Spleen (tissue), 11 donors: ENCODE data around the gene APOL3. TPM values are rescaled to one million over a fixed set of nuclear protein-coding genes. Genes with fewer than 3 reads are reported as not detected.
A peak's percentile ranks its signal among the peaks of the same experiment; 100 is the strongest.

ENCODE experiments used
- DNase-seq: peaks from one replicate; pipeline ENCODE4 v3.0.0-alpha.2; 2020
- H3K27ac ChIP-seq, 8 donors: fragments of 200-600 bp; sonication (generic) in 7 of 8; 1 replicate in 4 of 8; 2 replicates in 4 of 8; pipeline versions ENCODE4 v1.5.0 to v1.8.0; 2016 to 2021; ENCODE audit warnings: inconsistent platforms in 4 of 8, mild to moderate bottlenecking in 4 of 8, moderate library complexity in 1 of 8
- H3K27me3 ChIP-seq, 7 donors: fragments of 200-600 bp; sonication (generic) in 6 of 7; replicated peaks in 1 of 7; 1 replicate in 4 of 7; 2 replicates in 3 of 7; pipeline versions ENCODE4 v1.5.0 to v1.8.0; 2016 to 2021; ENCODE audit warnings: inconsistent platforms in 3 of 7, mild to moderate bottlenecking in 1 of 7
- H3K36me3 ChIP-seq, 6 donors: fragments of 200-600 bp; sonication (generic) in 5 of 6; 1 replicate in 4 of 6; 2 replicates in 2 of 6; pipeline versions ENCODE4 v1.5.0 to v1.8.0; 2016 to 2021; ENCODE audit warnings: inconsistent platforms in 2 of 6
- H3K4me1 ChIP-seq, 6 donors: fragments of 200-600 bp; sonication (generic) in 5 of 6; 1 replicate in 3 of 6; 2 replicates in 3 of 6; pipeline versions ENCODE4 v1.5.0 to v1.8.0; 2016 to 2021; ENCODE audit warnings: inconsistent platforms in 3 of 6
- H3K4me3 ChIP-seq, 8 donors: fragments of 200-600 bp; sonication (generic) in 7 of 8; 1 replicate in 4 of 8; 2 replicates in 4 of 8; pipeline versions ENCODE4 v1.5.0 to v1.8.0; 2016 to 2021; ENCODE audit warnings: inconsistent platforms in 4 of 8, mild to moderate bottlenecking in 4 of 8, moderate library complexity in 2 of 8
- H3K9me3 ChIP-seq, 8 donors: fragments of 200-600 bp; sonication (generic) in 7 of 8; 1 replicate in 4 of 8; 2 replicates in 4 of 8; pipeline versions ENCODE4 v1.5.0 to v1.8.0; 2016 to 2021; ENCODE audit warnings: inconsistent platforms in 4 of 8
- CTCF ChIP-seq, 11 experiments: fragments of 200-600 bp in 7 of 11; fragments of 450-650 bp in 4 of 11; sonication (generic) in 4 of 11; IDR thresholded peaks in 8 of 11; conservative IDR thresholded peaks in 3 of 11; 1 replicate in 7 of 11; 2 replicates in 4 of 11; pipeline versions ENCODE4 v1.4.0 to v1.8.0; 2016 to 2021; ENCODE audit warnings: antibody characterized with exemption in 11 of 11, inconsistent platforms in 4 of 11, mild to moderate bottlenecking in 1 of 11
- POLR2A ChIP-seq, 3 donors: fragments of 450-650 bp; IDR thresholded peaks; one replicate each; pipeline ENCODE4 v1.5.1; 2017; ENCODE audit warnings: antibody characterized with exemption in 3 of 3, mild to moderate bottlenecking in 1 of 3
- POLR2AphosphoS5 ChIP-seq, 3 donors: sonication (generic); formaldehyde crosslinking; IDR thresholded peaks; one replicate each; pipeline ENCODE4 v1.5.1; 2017; ENCODE audit warnings: antibody characterized with exemption in 3 of 3
- WGBS, 5 donors: extraction: QIAGEN DNeasy Blood & Tissue Kit in 3 of 5; methylation state at CpG; one replicate each; pipeline versions ENCODE4 v1.1.5 to v1.1.7; 2013 to 2018; 5-methylcytosine and 5-hydroxymethylcytosine counted together
- intact Hi-C: fragments of 100-400 bp; cut with DNase I; formaldehyde crosslinking; loops from one replicate; pipeline ENCODE4 v1.15.0; 2023; ENCODE audit warnings: low total_unique reads
- polyA plus RNA-seq, 3 donors: library from polyadenylated mRNA; stranded (reverse); fragments of 200-250 nt; gene quantifications; one replicate each; pipeline ENCODE4 v1.2.1, GENCODE V29; 2013
- total RNA-seq, 7 donors: library from RNA; depleted of rRNA in 3 of 7; stranded (reverse); fragments of >200 nt in 3 of 7; fragmentation: NEBNext Ultra II Directional in 4 of 7; extraction: Animal tissue kit (Norgen Biotek cat#: 25700) in 4 of 7; gene quantifications; one replicate each; pipeline versions ENCODE4 v1.1.0 to v1.2.1, GENCODE V29; 2016 to 2021
- donor health status: healthy with polysubstance abuse.
- donor health status: DM: no; HTN: no; CAD: no; lungs with moderate emphysema.
- donor health status: DM: no; HTN: no; CAD: no.
- donor health status: Bipolar disorder and iron deficiency.
- donor health status: healthy.
- donor health status: DM: no; HTN: no; CAD: no.
- donor health status: DM: yes; HTN: yes; CAD: no.

APOL3 gene
- total and polyA plus RNA-seq, 10 donors: 32.6 to 146 (median 101) TPM

GRCh38 chr22:36196254-36197064 is 35.9 kb upstream of the APOL3 start:
- WGBS, 5 donors: 40 to 56% (median 49%) methylated on average over 6 of the region's 6 CpGs
- intact Hi-C loops: loop anchor here (10.0 kb wide), 1 partner anchor 78 kb away; no protein-coding TSS in a partner anchor
- H3K4me1 ChIP-seq: peaks cover 5 to 36% (median 24%) of the 10 kb centered on the region in 6 donors
- TF ChIP-seq CTCF (IDR thresholded peaks at IDR 0.05 in 8 of 11, conservative IDR thresholded peaks at IDR 0.05 in 3 of 11) (no peak), POLR2AphosphoS5 (IDR thresholded peaks at IDR 0.05) (no peak), POLR2A (IDR thresholded peaks at IDR 0.05) (no peak)
- H3K27ac ChIP-seq: peak overlapping the region in 4 of 8 donors; percentile 1 to 49 (median 42)
- H3K4me3 ChIP-seq: no peak overlapping the region
- no peaks in the 10 kb centered on the region for H3K27me3 ChIP-seq
- H3K36me3 ChIP-seq: no peaks in the 10 kb centered on the region
- no peak for DNase-seq
- H3K9me3 ChIP-seq: no peaks in the 10 kb centered on the region

GRCh38 chr22:36194971-36195370 is 34.4 kb upstream of the APOL3 start:
- Histone ChIP-seq H3K9me3 (no peaks in the 10 kb centered on the region), H3K27me3 (no peaks in the 10 kb centered on the region), H3K4me3 (no peak overlapping the region), H3K4me1 (peaks cover 5 to 36% (median 24%) of the 10 kb centered on the region in 6 donors), H3K36me3 (no peaks in the 10 kb centered on the region), H3K27ac (no peak overlapping the region)
- intact Hi-C loops: loop anchor here (10.0 kb wide), 1 partner anchor 80 kb away; no protein-coding TSS in a partner anchor
- DNase-seq: peak; percentile 74
- WGBS, 5 donors: 44 to 58% (median 50%) methylated on average over 5 of the region's 5 CpGs
- TF ChIP-seq POLR2A (IDR thresholded peaks at IDR 0.05): no peak
- peak; percentile 33 to 80 (median 70) for TF ChIP-seq CTCF (IDR thresholded peaks at IDR 0.05 in 8 of 11, conservative IDR thresholded peaks at IDR 0.05 in 3 of 11)
- peak in 1 of 3 donors; percentile 46 for TF ChIP-seq POLR2AphosphoS5 (IDR thresholded peaks at IDR 0.05)

DNA sequence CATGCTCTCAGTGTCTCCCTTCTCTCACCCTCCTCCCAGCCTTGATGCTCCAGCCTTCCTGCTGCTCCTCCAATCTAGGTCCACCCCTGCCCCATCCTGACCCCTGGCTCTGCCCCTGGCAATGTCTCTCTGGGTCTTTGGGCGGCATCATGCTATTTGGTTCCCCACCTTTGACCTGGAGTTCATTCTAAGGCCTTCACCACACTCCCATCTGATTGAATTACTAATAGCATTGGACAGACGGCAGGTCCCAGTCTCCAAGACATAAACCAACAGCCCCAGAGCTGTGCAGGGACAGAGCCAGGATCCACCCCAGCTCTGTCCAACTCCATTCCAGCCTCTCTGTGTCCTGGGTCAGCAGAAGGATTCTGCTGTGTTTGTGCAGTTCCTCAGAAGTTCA is 33.8 kb upstream of the APOL3 start:
- no peak overlapping the region for H3K4me3 ChIP-seq
- H3K36me3 ChIP-seq: no peaks in the 10 kb centered on the region
- DNase-seq: no peak
- H3K27me3 ChIP-seq: no peaks in the 10 kb centered on the region
- TF ChIP-seq POLR2AphosphoS5 (IDR thresholded peaks at IDR 0.05) (no peak), CTCF (IDR thresholded peaks at IDR 0.05 in 8 of 11, conservative IDR thresholded peaks at IDR 0.05 in 3 of 11) (no peak), POLR2A (IDR thresholded peaks at IDR 0.05) (no peak)
- no peaks in the 10 kb centered on the region for H3K9me3 ChIP-seq
- H3K4me1 ChIP-seq: peaks cover 5 to 36% (median 24%) of the 10 kb centered on the region in 6 donors
- intact Hi-C loops: loop anchor here (10.0 kb wide), 1 partner anchor 80 kb away; no protein-coding TSS in a partner anchor
- WGBS, 5 donors: 77 to 96% (median 90%) methylated on average over 2 of the region's 2 CpGs
- no peak overlapping the region for H3K27ac ChIP-seq

GRCh38 chr22:36193577-36193976 is 33.0 kb upstream of the APOL3 start:
- intact Hi-C loops: loop anchor here (10.0 kb wide), 1 partner anchor 81 kb away; no protein-coding TSS in a partner anchor
- no peaks in the 10 kb centered on the region for H3K27me3 ChIP-seq
- no peak for TF ChIP-seq POLR2AphosphoS5 (IDR thresholded peaks at IDR 0.05)
- TF ChIP-seq POLR2A (IDR thresholded peaks at IDR 0.05): no peak
- TF ChIP-seq CTCF (IDR thresholded peaks at IDR 0.05 in 8 of 11, conservative IDR thresholded peaks at IDR 0.05 in 3 of 11): no peak
- DNase-seq: no peak
- H3K27ac ChIP-seq: no peak overlapping the region
- no peak overlapping the region for H3K4me3 ChIP-seq
- H3K4me1 ChIP-seq: peaks cover 5 to 34% (median 24%) of the 10 kb centered on the region in 6 donors
- 54 to 74% (median 68%) methylated on average over 3 of the region's 3 CpGs for WGBS, 5 donors
- H3K9me3 ChIP-seq: no peaks in the 10 kb centered on the region
- H3K36me3 ChIP-seq: no peaks in the 10 kb centered on the region
